Measurements from ENCODE around the gene EDEM2. TPM values are rescaled to one million over a fixed set of nuclear protein-coding genes. Genes with fewer than 3 reads are reported as not detected.
A peak's percentile ranks its signal among the peaks of the same experiment; 100 is the strongest.

Gene EDEM2
- total and polyA plus RNA-seq, 2 of the 13 experiments (the other 11 are each of a cell fraction or from before 2014, with no cell fraction given) = 33.1 to 46.9 TPM

DNA sequence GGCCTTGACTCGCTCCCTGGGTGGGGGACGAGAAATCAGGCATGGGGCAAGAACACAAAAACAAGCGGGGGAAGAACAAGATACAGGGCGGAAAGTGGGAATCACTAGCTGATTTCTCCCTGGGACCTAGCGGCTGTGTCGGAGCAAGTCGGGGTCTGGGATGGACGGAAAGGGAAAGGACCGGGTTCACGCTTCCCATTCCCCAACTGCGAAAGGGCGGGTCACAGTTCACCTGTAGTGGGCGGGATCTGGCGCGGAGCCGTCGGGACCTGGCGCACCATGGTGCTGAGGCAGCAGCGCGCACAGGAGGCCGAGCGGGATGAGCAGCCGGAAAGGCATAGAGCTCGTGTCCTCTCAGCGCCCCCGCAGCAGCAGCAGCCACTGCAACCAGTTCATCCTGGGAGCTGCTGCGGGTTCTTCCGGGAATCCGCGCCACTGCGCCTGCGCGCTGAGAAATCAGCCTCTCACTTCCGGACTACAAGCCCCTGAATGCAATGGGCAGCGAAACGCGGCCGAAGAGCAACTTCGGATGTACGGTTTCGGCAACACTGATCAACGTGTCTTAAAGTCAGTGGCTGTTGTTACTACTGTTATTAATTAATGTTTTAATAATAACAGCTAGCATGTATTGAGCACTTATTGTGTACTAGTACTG, at the start of gene EDEM2 (continued):
- TF ChIP-seq, protein P1, sequence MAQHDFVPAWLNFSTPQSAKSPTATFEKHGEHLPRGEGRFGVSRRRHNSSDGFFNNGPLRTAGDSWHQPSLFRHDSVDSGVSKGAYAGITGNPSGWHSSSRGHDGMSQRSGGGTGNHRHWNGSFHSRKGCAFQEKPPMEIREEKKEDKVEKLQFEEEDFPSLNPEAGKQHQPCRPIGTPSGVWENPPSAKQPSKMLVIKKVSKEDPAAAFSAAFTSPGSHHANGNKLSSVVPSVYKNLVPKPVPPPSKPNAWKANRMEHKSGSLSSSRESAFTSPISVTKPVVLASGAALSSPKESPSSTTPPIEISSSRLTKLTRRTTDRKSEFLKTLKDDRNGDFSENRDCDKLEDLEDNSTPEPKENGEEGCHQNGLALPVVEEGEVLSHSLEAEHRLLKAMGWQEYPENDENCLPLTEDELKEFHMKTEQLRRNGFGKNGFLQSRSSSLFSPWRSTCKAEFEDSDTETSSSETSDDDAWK (CRISPR knock-in tag; IDR thresholded peaks at IDR 0.05) = no peak
- TF ChIP-seq, protein P2, sequence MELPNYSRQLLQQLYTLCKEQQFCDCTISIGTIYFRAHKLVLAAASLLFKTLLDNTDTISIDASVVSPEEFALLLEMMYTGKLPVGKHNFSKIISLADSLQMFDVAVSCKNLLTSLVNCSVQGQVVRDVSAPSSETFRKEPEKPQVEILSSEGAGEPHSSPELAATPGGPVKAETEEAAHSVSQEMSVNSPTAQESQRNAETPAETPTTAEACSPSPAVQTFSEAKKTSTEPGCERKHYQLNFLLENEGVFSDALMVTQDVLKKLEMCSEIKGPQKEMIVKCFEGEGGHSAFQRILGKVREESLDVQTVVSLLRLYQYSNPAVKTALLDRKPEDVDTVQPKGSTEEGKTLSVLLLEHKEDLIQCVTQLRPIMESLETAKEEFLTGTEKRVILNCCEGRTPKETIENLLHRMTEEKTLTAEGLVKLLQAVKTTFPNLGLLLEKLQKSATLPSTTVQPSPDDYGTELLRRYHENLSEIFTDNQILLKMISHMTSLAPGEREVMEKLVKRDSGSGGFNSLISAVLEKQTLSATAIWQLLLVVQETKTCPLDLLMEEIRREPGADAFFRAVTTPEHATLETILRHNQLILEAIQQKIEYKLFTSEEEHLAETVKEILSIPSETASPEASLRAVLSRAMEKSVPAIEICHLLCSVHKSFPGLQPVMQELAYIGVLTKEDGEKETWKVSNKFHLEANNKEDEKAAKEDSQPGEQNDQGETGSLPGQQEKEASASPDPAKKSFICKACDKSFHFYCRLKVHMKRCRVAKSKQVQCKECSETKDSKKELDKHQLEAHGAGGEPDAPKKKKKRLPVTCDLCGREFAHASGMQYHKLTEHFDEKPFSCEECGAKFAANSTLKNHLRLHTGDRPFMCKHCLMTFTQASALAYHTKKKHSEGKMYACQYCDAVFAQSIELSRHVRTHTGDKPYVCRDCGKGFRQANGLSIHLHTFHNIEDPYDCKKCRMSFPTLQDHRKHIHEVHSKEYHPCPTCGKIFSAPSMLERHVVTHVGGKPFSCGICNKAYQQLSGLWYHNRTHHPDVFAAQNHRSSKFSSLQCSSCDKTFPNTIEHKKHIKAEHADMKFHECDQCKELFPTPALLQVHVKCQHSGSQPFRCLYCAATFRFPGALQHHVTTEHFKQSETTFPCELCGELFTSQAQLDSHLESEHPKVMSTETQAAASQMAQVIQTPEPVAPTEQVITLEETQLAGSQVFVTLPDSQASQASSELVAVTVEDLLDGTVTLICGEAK (IDR thresholded peaks at IDR 0.05) = no peak
- TF ChIP-seq, protein P2 (CRISPR knock-in tag; IDR thresholded peaks at IDR 0.05) = peak; percentile 88; the same call in 1 of the 2 replicates
- TF ChIP-seq NCOA5 (CRISPR knock-in tag; IDR thresholded peaks at IDR 0.05) (no peak), ONECUT2 (CRISPR knock-in tag; IDR thresholded peaks at IDR 0.05) (no peak), ZMYM3 (CRISPR knock-in tag; IDR thresholded peaks at IDR 0.05) (no peak), HNRNPH1 (optimal IDR thresholded peaks at IDR 0.05; ENCODE audit: low read depth, low read length) (no peak), NCOR1 (IDR thresholded peaks at IDR 0.05; ENCODE audit: borderline replicate concordance, low read length) (no peak), SALL2 (CRISPR knock-in tag; IDR thresholded peaks at IDR 0.05) (peak; percentile 96), ZNF605 (CRISPR knock-in tag; IDR thresholded peaks at IDR 0.05) (peak; percentile 53), ZNF782 (CRISPR knock-in tag; IDR thresholded peaks at IDR 0.05; ENCODE audit: borderline replicate concordance) (peak; percentile 83; the same call in 1 of the 2 replicates), IKZF1 (IDR thresholded peaks at IDR 0.05) (no peak), HDAC2 (CRISPR knock-in tag; IDR thresholded peaks at IDR 0.05) (peak; percentile 90), TRIM24 (CRISPR knock-in tag; IDR thresholded peaks at IDR 0.05) (no peak), RFX3 (CRISPR knock-in tag; IDR thresholded peaks at IDR 0.05) (no peak), SETDB1 (CRISPR knock-in tag; IDR thresholded peaks at IDR 0.05; ENCODE audit: borderline replicate concordance) (no peak)
- TF ChIP-seq, protein P3, sequence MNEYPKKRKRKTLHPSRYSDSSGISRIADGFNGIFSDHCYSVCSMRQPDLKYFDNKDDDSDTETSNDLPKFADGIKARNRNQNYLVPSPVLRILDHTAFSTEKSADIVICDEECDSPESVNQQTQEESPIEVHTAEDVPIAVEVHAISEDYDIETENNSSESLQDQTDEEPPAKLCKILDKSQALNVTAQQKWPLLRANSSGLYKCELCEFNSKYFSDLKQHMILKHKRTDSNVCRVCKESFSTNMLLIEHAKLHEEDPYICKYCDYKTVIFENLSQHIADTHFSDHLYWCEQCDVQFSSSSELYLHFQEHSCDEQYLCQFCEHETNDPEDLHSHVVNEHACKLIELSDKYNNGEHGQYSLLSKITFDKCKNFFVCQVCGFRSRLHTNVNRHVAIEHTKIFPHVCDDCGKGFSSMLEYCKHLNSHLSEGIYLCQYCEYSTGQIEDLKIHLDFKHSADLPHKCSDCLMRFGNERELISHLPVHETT (CRISPR knock-in tag; conservative IDR thresholded peaks at IDR 0.05) = no peak
- TF ChIP-seq, protein P4, sequence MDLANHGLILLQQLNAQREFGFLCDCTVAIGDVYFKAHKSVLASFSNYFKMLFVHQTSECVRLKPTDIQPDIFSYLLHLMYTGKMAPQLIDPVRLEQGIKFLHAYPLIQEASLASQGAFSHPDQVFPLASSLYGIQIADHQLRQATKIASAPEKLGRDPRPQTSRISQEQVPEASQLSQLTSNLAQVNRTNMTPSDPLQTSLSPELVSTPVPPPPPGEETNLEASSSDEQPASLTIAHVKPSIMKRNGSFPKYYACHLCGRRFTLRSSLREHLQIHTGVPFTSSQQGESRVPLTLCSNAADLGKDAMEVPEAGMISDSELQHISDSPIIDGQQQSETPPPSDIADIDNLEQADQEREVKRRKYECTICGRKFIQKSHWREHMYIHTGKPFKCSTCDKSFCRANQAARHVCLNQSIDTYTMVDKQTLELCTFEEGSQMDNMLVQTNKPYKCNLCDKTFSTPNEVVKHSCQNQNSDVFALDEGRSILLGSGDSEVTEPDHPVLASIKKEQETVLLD (CRISPR knock-in tag; IDR thresholded peaks at IDR 0.05; ENCODE audit: low read depth) = 0 out of 2 replicates have a peak, but pooled peaks have one; percentile 61

Measured in HepG2 (cell line).